HG03039 (cell line): ENCODE data around the gene SYNGR1.

ENCODE experiments used
- ATAC-seq: cut with Tn5 transposase; IDR thresholded peaks from one replicate; pipeline ENCODE4 v1.9.1; 2021; ENCODE audit warnings: mild to moderate bottlenecking, moderate library complexity; ENCODE audit not compliant: unreplicated experiment

SYNGR1 gene

DNA sequence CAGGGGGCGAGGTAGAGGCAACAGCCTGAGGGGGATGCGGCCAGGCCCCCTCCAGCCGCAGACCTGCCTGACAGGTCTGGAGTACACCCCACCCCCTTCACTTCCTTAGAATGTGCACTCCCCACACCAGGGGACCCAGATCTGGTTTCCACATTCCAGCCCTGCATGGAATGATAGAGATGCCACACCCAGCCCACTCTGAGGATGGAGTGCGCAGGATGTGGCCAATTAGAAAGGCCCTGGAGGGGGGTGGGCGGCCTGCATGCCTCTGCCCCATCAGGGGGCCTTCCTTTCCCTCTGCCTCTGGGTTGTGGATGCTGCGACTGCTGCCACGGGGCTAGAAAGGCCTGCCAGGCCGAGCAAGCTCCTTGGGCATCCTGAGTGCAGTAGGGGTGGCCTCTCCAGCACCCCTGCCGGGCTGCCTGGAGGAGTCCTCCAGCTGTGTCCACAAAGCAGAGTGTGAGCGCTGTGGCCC lies 78.8 kb downstream of the SYNGR1 start:
- no peak for ATAC-seq

DNA sequence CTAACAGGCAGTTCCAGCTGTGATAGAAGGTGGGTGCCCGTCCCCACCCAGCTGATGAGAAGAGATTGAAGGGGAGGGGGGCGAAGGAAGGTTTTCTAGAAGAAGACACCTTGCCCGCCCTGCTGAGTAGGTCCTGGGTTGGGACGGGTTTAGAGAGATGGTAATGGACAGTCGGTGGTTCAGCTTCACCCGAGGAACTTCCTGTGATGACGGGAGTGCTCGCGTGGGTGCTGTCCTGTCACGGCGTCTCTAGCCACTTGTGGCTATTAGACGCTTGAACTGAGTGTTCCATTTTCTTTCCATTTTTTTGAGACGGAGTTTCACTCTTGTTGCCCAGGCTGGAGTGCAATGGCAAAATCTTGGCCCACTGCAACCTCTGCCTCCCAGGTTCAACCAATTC lies 79.4 kb downstream of the SYNGR1 start:
- no peak for ATAC-seq

DNA sequence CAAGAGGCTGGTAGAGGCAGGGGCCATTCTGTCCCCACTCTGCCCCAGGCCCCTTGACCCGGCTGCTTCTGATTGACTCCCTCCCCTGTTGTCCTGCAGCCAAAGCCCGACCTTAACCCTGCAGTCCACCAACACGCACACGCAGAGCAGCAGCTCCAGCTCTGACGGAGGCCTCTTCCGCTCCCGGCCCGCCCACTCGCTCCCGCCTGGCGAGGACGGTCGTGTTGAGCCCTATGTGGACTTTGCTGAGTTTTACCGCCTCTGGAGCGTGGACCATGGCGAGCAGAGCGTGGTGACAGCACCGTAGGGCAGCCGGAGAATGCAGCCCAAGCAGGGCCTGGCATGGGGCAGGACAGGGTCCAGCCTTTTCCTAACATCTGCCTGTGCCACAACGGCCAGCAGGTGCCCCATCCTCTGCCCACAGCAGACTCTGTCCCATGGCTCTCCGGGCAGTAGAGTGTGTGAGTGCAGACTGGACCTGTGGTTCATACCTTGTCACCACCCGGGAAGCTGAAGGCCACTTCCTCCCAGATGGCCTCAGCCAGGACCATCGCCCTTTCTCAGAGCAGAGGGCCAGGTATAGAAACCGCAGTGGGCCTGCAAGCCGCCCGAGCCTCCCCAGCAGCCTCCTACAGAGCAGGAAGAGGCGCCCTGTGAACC lies 80.3 kb downstream of the SYNGR1 start:
- no peak for ATAC-seq

DNA sequence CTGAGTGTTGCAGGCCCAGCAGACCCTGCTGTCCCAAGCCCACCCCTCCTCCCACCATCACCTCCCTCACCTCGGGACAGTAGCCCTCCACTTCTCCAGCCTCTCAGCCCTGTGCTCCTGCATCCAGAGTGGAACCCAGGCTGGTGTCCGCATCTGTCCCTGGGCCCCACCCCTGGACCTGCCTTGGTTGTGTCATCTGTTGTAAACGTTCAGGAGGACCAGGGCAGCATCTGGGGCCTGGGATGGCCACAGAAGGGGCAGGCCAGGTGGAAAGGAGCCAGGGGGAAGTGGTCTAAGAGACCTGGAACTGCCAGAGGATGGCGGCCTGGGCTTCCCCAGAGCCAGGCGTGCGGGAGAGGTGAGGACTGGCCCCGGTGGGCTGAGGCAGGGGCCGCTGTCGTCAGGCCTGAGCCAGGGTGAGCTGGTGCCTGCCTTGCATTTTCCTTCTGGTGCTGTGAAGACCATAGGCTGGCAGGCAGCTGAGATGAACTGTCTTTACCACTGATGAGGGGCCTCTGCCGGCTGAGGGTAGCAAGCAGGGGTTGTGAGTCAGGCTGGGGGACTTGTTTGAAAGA lies 80.9 kb downstream of the SYNGR1 start:
- ATAC-seq = no peak

DNA sequence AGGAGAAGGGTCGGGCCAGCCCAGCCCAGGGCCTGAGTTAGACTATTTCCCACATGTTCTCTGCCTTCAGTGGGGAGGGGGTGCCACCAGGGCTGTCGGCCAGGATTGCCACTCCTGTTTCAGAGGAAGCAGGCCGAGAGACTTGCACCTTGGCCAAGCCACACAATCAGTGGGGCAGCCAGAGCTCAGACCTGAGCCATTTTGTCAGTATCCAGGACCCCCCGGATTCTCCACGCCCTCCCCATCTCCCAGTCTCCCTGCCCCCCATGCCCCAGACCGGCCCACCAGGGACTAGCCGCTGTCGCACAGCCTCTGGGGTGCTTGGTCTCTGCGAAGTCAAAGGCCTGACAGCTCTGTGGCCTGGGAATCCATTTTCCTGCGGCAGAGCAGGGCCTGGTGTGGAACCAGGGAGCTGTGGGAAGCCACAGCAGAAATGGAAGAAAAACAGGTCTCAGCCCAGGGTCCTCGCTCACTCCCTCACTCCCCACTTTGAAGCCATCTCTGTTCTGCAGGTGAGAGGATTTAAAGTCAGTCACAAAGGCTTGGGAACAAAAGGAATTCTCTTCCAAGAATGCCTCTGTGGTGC lies 81.5 kb downstream of the SYNGR1 start:
- no peak for ATAC-seq

DNA sequence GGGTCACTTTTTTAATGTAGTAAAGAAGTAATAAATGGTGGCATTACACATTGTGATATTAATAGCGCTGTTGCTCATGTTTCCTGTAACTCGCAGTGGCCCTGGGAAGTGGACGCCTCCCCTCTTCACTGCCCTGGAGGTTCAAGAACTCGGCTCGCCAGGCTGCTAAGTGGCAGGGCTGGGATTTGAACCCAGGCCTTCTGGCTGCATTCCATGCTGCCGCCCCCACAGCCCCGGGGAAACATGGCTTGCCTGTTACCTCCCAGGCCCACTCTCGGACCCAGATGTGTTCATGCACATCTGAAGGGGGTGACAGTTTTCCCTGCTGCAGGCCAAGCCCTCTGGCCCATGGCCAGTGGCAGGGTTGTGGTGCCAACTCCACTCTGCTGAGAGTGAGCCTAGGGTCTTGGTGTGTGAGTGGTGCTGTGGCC lies 82.0 kb downstream of the SYNGR1 start:
- ATAC-seq = no peak

DNA sequence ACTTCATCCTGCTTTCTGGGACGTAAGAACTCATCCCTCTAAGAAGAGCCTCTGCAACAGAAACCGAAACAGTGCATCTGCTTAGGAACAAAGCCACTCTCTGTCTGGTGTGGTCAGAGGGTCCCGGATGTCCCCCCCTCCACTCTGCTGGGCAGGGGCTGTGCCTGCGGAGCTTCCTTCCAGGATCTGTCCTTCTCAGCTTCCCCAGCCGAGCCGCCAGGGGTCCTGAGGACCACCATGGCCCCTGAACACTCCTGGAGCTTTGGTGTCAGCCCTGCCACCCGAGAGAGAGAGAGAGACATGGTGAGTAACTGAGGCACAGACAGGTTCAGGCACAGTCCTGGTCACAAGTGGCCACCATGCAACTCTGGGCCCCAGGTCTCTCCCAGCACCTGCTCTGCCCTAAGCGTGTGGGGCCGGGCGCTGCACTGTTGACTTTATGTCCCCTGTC lies 82.6 kb downstream of the SYNGR1 start:
- ATAC-seq = no peak

DNA sequence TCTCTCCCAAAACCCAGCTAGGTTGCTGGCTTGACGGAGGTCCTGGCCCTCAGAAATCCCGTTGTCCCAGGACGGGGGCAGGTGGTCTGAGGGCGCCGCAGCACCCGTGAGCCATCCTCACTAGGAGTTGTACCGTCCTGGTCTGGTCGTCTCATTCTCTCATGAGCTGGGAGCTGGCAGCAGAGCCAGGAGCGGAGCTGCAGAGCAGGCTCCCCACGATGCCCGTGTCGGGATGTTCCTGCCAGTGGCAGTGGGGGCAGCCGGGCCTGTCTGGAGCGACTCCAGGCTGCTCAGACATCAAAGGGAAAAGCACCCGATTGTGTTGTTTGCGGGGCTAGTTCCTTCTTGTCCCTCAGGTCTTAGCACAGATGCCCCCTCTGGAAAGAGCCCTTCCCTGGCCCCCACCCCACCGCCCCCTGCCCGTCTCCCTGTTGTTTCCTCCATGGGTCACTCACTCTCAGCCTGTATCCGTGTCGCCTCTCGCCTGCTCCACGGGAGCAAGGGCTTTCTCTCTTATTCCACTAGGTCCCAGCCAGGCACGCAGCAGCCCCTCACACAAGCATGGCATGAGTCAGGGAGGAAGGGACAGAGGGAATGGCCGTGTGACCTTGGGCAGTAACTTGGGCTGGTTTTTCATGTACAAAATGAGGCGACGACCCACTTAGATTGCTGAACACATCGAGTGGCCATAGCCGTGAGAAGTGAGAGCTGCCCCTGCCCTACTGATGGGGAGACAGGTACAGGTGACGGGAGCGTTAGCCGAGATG lies 83.9 kb downstream of the SYNGR1 start:
- no peak for ATAC-seq

DNA sequence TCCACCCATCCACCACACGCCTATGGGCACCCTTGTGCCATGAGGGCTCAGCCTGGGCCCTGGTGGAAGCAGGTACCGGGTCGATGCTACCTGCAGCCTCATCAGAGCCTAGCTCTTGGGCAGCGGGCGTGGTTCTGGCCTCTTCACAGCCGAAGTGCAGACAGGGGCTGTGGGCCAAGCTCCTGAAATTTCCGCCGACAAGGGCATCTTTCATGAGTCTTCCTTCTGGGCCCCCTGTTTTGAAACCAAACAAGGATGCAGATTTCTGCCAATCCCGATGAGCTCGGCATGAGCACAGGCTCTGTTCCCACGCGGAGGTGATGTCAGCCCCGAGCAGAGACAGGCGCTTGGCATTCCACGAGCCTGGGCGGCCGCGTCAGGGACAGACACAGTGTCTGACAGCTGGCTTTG lies 84.5 kb downstream of the SYNGR1 start:
- no peak for ATAC-seq

DNA sequence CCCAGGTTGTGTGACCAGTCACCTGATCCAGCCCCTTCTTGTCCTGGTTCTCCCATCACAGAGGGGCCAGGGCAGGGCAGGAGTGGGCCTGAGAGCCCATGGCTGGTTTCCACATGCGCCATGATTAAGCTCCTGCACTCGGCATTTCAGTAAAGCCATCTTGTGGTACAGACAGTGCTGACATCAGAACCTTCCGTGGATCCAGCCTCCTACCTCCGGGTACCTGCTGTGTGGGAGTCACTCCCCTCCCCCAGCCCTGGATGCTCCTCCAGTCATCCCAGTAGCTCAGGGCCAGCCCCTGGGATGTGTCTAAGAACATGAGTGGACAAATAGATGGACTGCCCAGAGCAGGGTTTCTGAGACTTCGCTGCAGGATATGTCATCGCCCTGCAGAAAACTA lies 84.9 kb downstream of the SYNGR1 start:
- no peak for ATAC-seq
